HG03159 (cell line): Measurements from ENCODE around the gene TEDC2.
A peak's percentile ranks its signal among the peaks of the same experiment; 100 is the strongest.

Experiments
- ATAC-seq: cut with Tn5 transposase; IDR thresholded peaks from one replicate; pipeline ENCODE4 v1.9.1; 2021; ENCODE audit warnings: mild to moderate bottlenecking, moderate library complexity; ENCODE audit not compliant: unreplicated experiment

Gene TEDC2

DNA sequence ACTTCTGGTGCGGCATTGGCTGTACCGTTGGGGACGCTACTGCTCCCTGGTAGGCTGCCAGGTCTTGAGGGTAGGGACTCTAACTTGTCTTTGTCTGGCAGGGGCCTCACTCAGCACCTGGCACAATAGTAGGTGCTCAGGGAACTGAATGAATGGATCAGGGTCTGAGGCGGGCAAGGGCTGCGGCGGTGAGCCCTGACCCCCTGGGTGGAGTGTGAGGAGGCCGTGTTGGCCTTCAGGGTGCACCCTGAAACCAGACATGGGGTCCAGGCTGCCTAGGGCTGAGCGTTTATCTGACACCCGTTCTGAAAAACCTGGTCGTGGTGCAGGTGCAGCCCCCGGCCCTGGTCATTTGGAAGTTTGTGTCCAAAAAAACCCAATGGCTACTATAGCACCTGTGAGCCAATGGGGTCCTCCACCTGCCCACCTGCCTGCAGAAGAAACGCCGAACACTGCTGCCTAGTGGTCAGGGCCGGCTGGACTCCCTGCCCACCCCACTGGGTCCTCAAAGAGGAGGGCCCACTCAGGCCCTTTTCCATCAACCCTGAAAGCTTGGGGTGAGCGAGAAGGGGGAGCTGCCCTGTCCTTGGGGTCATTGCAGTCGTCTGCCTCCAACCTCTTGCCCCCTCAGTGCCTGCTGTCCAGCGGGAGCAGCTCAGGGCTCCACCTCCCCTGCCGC, 49.0 kb downstream of the TEDC2 start:
- ATAC-seq: no peak

DNA sequence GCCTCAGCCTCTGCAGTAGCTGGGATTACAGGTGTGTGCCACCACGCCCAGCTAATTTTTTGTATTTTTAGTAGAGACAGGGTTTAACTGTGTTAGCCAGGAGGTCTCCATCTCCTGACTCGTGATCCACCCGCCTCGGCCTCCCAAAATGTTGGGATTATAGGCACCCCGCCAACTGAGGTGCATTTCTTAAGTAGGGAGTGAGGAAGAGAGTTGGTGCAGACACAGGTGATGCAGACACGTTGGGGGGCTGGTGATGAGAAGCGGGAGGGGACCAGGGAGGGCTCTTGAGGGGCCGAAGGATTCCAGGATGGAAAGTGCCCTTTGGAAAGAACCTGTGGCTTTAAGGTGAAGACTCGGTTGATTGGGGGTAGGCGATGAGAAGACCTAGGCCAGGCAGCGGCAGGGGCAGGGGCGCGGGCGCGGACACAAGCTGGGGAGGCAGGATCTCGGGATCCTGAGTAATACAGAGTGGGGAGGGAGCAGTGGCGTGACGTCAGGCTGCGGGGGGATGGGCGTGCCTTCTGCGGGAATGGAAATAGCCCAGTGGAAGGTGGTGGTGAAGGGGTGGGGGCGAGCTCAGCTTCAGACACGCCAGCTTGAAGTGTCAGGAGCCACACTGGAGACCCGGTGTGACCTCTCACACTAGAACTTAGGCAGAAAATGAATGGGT, 51.4 kb downstream of the TEDC2 start:
- ATAC-seq: no peak

DNA sequence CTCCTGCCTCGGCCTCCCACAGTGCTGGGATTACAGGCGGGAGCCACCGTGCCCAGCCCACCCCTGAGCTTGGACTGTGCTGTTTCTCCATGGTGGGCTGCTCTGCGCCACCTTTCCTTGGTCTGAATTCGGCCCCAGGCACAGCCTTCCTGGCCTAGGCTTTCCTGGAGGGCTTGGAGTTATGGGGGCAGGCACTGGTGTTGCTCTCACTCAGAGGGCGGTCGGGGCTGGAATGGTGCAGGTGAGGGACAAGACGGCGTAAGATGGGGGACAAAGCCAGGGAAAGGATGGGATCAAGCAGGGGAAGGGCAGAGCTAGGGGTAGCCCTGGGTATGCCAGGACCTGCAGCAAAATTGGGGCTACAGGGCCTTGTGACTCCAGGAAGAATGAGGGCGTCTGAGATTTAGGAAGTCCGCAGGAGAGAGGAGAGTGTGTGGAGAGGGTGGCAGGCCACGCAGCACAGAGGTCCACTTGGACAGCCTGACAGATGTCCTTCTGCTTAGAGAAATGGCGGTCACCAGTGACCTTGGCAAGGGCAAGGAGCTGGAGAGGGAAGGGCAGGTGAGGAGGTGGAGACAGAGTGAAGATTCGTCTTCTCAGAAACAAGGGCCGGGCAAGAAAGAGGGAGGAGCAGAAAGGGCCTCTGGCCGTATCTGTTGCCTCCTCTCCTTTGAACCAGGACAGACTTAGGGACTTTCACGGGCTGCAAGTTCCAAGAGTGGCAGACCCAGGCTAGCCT, 52.3 kb downstream of the TEDC2 start:
- ATAC-seq: no peak

DNA sequence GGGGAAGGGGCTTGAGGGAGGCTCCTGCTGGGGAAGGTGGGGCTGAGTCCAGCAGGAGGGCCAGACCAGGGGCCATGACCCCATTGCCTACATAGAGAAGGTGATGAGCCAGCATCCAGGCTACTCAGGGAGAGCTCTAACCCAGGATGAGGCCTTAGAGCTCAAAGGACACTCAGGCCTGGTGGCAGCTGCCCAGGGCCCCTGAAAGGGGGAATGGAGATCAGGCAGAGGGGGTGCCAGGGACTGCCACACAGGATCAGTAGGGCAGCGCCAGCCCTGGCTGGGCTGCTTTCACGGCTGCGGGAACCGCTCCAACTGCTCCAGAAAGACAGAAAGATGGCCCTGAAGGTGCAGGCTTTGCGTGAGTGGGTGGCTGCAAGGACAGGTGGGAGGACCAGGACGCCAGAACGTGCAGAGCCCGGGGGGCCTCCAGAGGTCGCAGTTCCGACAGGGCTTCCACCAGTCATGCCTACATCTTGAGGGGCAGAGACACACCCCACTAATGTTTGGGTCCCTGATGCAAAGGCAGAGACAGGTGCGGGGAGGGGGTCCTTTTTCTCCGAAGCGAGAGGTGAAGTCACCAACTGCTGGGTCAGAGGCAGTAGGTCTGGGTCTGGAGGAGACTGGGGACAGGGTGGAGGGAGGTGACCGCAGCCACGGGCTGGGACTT, 53.0 kb downstream of the TEDC2 start:
- ATAC-seq: no peak

DNA sequence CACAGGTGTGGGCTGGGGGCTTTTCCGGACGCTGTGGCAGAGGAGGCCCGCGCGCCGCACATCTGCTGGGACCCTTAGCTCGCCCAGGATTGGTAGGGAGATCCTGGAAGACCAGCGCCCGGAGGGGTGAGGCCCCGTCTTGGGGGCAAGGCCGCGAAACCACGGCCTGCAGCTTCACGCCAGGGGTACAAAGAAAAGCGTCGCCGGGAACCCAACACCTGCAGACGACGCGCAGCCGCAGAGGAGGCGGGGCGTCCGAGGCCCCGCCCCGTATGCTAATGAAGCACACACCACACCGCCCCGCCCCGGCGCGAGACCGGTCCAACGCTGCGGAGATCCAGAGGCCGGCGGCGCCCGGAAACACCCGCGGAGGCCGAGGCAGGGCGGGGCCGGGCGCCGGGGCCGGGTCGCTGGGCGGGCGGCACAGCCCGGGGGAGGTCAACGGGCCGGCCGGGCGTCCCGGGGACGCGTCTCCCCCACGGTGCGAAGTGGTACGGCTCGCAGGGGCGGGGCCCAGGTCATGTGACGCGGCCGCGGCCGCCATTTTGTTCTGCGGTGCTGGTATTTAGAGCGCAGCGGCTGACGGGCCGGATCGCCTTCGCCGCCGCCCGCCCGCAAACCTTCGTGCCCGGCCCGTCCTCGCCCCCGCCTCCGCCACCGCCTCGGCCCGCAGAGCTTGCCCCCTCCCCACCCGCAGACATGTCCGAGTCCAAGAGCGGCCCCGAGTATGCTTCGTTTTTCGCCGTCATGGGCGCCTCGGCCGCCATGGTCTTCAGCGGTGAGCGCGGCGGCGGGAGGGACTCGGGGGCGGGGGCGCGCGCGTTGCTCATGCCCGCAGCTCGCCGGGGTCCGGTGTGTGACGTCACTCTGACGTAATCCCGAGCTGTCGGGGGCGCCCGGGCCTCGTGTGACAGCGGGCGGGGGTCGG, 53.8 kb downstream of the TEDC2 start, which contains the start of gene ATP6V0C:
ATP6V0C (plus strand) TSS at position 548 of the 928 bp plus-strand sequence; CDS start at position 700, 152 bp downstream.
- ATAC-seq: peak; percentile 68
